Measurements from ENCODE around the gene PTPN12. TPM values are rescaled to one million over a fixed set of nuclear protein-coding genes. Genes with fewer than 3 reads are reported as not detected.

Gene PTPN12
- total and polyA plus RNA-seq, 10 donors, result 32.1 to 183 (median 130) TPM

- no peaks in the 10 kb centered on the region for H3K27me3 ChIP-seq (replicated peaks in 1 of 7)
- DNase-seq, result no peak
- intact Hi-C loops (cut with DNase I; ENCODE audit: low total_unique reads), result no loop called here
- no peaks in the 10 kb centered on the region for H3K9me3 ChIP-seq
- peaks cover 5 to 94% (median 55%) of the 10 kb centered on the region in 6 donors for H3K4me1 ChIP-seq
- H3K4me3 ChIP-seq, result peak overlapping the region in 1 of 8 donors; percentile 13
- 60 to 71% (median 67%) methylated on average over 3 of the region's 3 CpGs for WGBS, 5 donors
- TF ChIP-seq POLR2A (IDR thresholded peaks at IDR 0.05), result no peak
- TF ChIP-seq CTCF (IDR thresholded peaks at IDR 0.05 in 8 of 11, conservative IDR thresholded peaks at IDR 0.05 in 3 of 11), result no peak
- no peak for TF ChIP-seq POLR2AphosphoS5 (IDR thresholded peaks at IDR 0.05)
- peak overlapping the region in 7 of 8 donors; percentile 55 to 81 (median 67) for H3K27ac ChIP-seq
- H3K36me3 ChIP-seq, result peaks cover 0 to 47% (median 19%) of the 10 kb centered on the region in 6 donors
These were observed 33.4 kb downstream of the PTPN12 start for GRCh38 chr7:77570330-77571011.

DNA sequence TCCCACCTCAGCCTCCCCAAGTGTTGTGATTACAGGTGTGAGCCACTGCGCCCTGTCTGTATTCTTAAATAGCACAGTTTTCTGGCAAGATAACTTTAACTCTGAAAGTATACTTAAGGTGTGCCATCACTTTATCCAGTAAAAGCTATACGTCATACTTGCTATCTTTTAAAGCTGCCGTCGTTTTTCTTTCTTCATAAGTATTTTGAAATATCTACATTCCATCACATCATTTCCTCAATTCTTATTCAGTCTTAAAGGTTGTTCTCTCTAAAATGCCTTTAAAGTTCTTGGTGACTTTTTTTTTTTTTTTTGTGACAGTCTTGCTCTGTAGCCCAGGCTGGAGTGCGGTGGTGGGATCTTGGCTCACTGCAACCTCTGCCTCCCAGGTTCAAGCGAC lies 34.7 kb downstream of the PTPN12 start:
- H3K9me3 ChIP-seq, result no peaks in the 10 kb centered on the region
- intact Hi-C loops (cut with DNase I; ENCODE audit: low total_unique reads), result no loop called here
- WGBS, 5 donors, result 73 to 85% (median 82%) methylated on average over 6 of the region's 6 CpGs

GRCh38 chr7:77575187-77575586 lies 38.1 kb downstream of the PTPN12 start:
- WGBS, 5 donors, result 80 to 88% (median 85%) methylated on average over 7 of the region's 7 CpGs
- H3K36me3 ChIP-seq, result peaks cover 0 to 82% (median 28%) of the 10 kb centered on the region in 6 donors

More for the DNA sequence above, 34.7 kb downstream of the PTPN12 start:
- no peak for TF ChIP-seq POLR2A (IDR thresholded peaks at IDR 0.05)
- no peak for TF ChIP-seq POLR2AphosphoS5 (IDR thresholded peaks at IDR 0.05)
- no peak for TF ChIP-seq CTCF (IDR thresholded peaks at IDR 0.05 in 8 of 11, conservative IDR thresholded peaks at IDR 0.05 in 3 of 11)
- H3K27me3 ChIP-seq (replicated peaks in 1 of 7), result no peaks in the 10 kb centered on the region
- H3K27ac ChIP-seq, result peak overlapping the region in 5 of 8 donors; percentile 52 to 81 (median 67)
- DNase-seq, result no peak
- peaks cover 5 to 89% (median 47%) of the 10 kb centered on the region in 6 donors for H3K4me1 ChIP-seq
- H3K36me3 ChIP-seq, result peaks cover 0 to 60% (median 25%) of the 10 kb centered on the region in 6 donors
- no peak overlapping the region for H3K4me3 ChIP-seq

More at GRCh38 chr7:77575187-77575586, 38.1 kb downstream of the PTPN12 start:
- H3K9me3 ChIP-seq, result no peaks in the 10 kb centered on the region
- no peak for DNase-seq
- TF ChIP-seq CTCF (IDR thresholded peaks at IDR 0.05 in 8 of 11, conservative IDR thresholded peaks at IDR 0.05 in 3 of 11) (no peak), POLR2AphosphoS5 (IDR thresholded peaks at IDR 0.05) (peak in 1 of 3 donors; percentile 49), POLR2A (IDR thresholded peaks at IDR 0.05) (no peak)
- no peaks in the 10 kb centered on the region for H3K27me3 ChIP-seq (replicated peaks in 1 of 7)
- H3K4me1 ChIP-seq, result peaks cover 5 to 78% (median 37%) of the 10 kb centered on the region in 6 donors
- H3K27ac ChIP-seq, result no peak overlapping the region
- intact Hi-C loops (cut with DNase I; ENCODE audit: low total_unique reads), result no loop called here
- H3K4me3 ChIP-seq, result no peak overlapping the region
